ENCODE results near the gene NXPE3.
"Not testable (repeated sequence)": the region's sequence is repeated elsewhere in the genome, so short reads cannot be mapped to it uniquely, and the experiment has no call there.

NXPE3 gene

GRCh38 chr3:101858464-101859030 lies 79.5 kb downstream of the NXPE3 start:
- H3K36me3 ChIP-seq (ENCODE audit: control insufficient read depth, insufficient read depth, low read length) = peaks cover 25% of the 10 kb centered on the region
- no peak for TF ChIP-seq CTCF (IDR thresholded peaks at IDR 0.05; ENCODE audit: insufficient read depth, low read length, poor library complexity, severe bottlenecking)
- no peak overlapping the region for H3K4me3 ChIP-seq (replicated peaks; ENCODE audit: low read depth, low read length)
- DNase-seq (ENCODE audit: extremely low read depth, insufficient read length) = no peak
- H3K27me3 ChIP-seq (replicated peaks; ENCODE audit: control insufficient read depth, insufficient read depth, low read length) = no peaks in the 10 kb centered on the region

GRCh38 chr3:101859882-101860448 lies 81.0 kb downstream of the NXPE3 start:
- no peak for TF ChIP-seq CTCF (IDR thresholded peaks at IDR 0.05; ENCODE audit: insufficient read depth, low read length, poor library complexity, severe bottlenecking)
- Histone ChIP-seq H3K4me3 (replicated peaks; ENCODE audit: low read depth, low read length) (no peak overlapping the region), H3K36me3 (ENCODE audit: control insufficient read depth, insufficient read depth, low read length) (peaks cover 21% of the 10 kb centered on the region), H3K27me3 (replicated peaks; ENCODE audit: control insufficient read depth, insufficient read depth, low read length) (no peaks in the 10 kb centered on the region)
- no peak for DNase-seq (ENCODE audit: extremely low read depth, insufficient read length)

GRCh38 chr3:101861212-101861788 lies 82.3 kb downstream of the NXPE3 start:
- peaks cover 16% of the 10 kb centered on the region for H3K36me3 ChIP-seq (ENCODE audit: control insufficient read depth, insufficient read depth, low read length)

GRCh38 chr3:101861789-101862415 lies 82.9 kb downstream of the NXPE3 start:
- H3K36me3 ChIP-seq (ENCODE audit: control insufficient read depth, insufficient read depth, low read length) = peaks cover 15% of the 10 kb centered on the region
- no peaks in the 10 kb centered on the region for H3K27me3 ChIP-seq (replicated peaks; ENCODE audit: control insufficient read depth, insufficient read depth, low read length)
- DNase-seq (ENCODE audit: extremely low read depth, insufficient read length) = no peak
- TF ChIP-seq CTCF (IDR thresholded peaks at IDR 0.05; ENCODE audit: insufficient read depth, low read length, poor library complexity, severe bottlenecking) = no peak
- no peak overlapping the region for H3K4me3 ChIP-seq (replicated peaks; ENCODE audit: low read depth, low read length)

More at GRCh38 chr3:101861212-101861788, 82.3 kb downstream of the NXPE3 start:
- Histone ChIP-seq H3K4me3 (replicated peaks; ENCODE audit: low read depth, low read length) (no peak overlapping the region), H3K27me3 (replicated peaks; ENCODE audit: control insufficient read depth, insufficient read depth, low read length) (no peaks in the 10 kb centered on the region)
- peak; percentile 37 for DNase-seq (ENCODE audit: extremely low read depth, insufficient read length)
- no peak for TF ChIP-seq CTCF (IDR thresholded peaks at IDR 0.05; ENCODE audit: insufficient read depth, low read length, poor library complexity, severe bottlenecking)

- Histone ChIP-seq H3K4me3 (replicated peaks; ENCODE audit: low read depth, low read length) (no peak overlapping the region), H3K36me3 (ENCODE audit: control insufficient read depth, insufficient read depth, low read length) (peaks cover 9% of the 10 kb centered on the region), H3K27me3 (replicated peaks; ENCODE audit: control insufficient read depth, insufficient read depth, low read length) (no peaks in the 10 kb centered on the region)
- DNase-seq (ENCODE audit: extremely low read depth, insufficient read length) = no peak
- TF ChIP-seq CTCF (IDR thresholded peaks at IDR 0.05; ENCODE audit: insufficient read depth, low read length, poor library complexity, severe bottlenecking) = no peak
Observed at GRCh38 chr3:101862416-101863165, 83.6 kb downstream of the NXPE3 start.

GRCh38 chr3:101864926-101865325 lies 85.9 kb downstream of the NXPE3 start:
- not testable (repeated sequence) for H3K4me3 ChIP-seq (replicated peaks; ENCODE audit: low read depth, low read length); DNase-seq (ENCODE audit: extremely low read depth, insufficient read length); H3K27me3 ChIP-seq (replicated peaks; ENCODE audit: control insufficient read depth, insufficient read depth, low read length); H3K36me3 ChIP-seq (ENCODE audit: control insufficient read depth, insufficient read depth, low read length)
